ENCODE results near the gene SLC13A3. TPM values are rescaled to one million over a fixed set of nuclear protein-coding genes. Genes with fewer than 3 reads are reported as not detected.

The SLC13A3 gene
- total RNA-seq, 3 donors from 2014 or later: 1.3 to 2.9 (median 1.6) TPM

DNA sequence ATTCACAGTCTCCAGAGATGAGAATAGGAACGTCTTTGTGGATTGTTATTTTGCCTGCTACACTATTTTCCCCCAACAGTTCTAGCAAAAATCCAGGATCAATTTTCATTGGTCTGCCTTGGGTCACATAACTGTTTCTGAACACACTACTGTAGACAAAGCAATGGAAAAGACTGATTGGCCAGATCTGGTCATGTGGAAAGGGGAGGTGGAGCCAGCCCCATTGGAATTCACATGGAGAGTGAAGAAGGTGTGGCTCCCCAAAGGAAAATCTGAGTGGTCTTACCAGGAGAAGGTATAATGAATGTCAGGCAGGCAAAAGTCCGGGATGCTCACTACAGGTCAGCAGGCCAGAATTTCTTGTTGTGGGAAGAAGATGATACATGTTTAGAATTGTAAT, 47.5 kb upstream of the SLC13A3 start:
- Histone ChIP-seq H3K36me3 (no peaks in the 10 kb centered on the region), H3K4me1 (no peaks in the 10 kb centered on the region), H3K27me3 (no peaks in the 10 kb centered on the region), H3K27ac (no peak overlapping the region), H3K4me3 (no peak overlapping the region), H3K9me3 (no peaks in the 10 kb centered on the region)
- DNase-seq (ENCODE audit: low spot score in 2 of 2): no peak
- TF ChIP-seq POLR2AphosphoS5 (IDR thresholded peaks at IDR 0.05) (no peak), POLR2A (IDR thresholded peaks at IDR 0.05) (no peak)
- TF ChIP-seq, protein P1, sequence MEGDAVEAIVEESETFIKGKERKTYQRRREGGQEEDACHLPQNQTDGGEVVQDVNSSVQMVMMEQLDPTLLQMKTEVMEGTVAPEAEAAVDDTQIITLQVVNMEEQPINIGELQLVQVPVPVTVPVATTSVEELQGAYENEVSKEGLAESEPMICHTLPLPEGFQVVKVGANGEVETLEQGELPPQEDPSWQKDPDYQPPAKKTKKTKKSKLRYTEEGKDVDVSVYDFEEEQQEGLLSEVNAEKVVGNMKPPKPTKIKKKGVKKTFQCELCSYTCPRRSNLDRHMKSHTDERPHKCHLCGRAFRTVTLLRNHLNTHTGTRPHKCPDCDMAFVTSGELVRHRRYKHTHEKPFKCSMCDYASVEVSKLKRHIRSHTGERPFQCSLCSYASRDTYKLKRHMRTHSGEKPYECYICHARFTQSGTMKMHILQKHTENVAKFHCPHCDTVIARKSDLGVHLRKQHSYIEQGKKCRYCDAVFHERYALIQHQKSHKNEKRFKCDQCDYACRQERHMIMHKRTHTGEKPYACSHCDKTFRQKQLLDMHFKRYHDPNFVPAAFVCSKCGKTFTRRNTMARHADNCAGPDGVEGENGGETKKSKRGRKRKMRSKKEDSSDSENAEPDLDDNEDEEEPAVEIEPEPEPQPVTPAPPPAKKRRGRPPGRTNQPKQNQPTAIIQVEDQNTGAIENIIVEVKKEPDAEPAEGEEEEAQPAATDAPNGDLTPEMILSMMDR (IDR thresholded peaks at IDR 0.05): no peak
- intact Hi-C loops (cut with DNase I; ENCODE audit: low total_unique reads): no loop called here

DNA sequence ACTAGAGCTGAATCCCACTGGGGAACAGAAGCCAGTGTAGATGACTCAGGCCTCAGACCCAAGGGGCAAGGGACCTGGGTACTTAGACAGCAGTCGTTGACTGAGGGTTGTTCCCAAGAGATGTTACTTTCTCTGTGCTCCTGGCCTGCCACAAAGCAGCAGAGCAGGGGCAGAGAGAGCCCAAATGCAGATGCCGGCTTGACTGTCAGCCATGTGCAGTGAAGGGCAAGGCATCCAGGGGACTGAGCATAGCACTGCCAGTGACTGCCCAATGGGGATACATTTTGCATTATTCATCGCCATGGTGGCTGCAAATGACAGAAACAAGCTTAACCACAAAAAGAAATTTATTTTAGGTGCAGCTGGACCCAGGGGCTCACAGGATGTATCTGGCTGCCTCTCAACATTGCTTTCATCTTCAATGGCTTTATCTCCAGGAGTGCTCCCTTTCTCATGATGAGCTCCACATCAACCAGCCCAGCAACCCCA, 45.6 kb upstream of the SLC13A3 start:
- intact Hi-C loops (cut with DNase I; ENCODE audit: low total_unique reads): no loop called here
- Histone ChIP-seq H3K36me3 (no peaks in the 10 kb centered on the region), H3K4me3 (no peak overlapping the region), H3K27me3 (no peaks in the 10 kb centered on the region), H3K4me1 (no peaks in the 10 kb centered on the region), H3K9me3 (no peaks in the 10 kb centered on the region), H3K27ac (no peak overlapping the region)
- no peak for TF ChIP-seq POLR2AphosphoS5 (IDR thresholded peaks at IDR 0.05)
- TF ChIP-seq, protein P1 (IDR thresholded peaks at IDR 0.05): no peak
- no peak for TF ChIP-seq POLR2A (IDR thresholded peaks at IDR 0.05)
- DNase-seq (ENCODE audit: low spot score in 2 of 2): no peak

DNA sequence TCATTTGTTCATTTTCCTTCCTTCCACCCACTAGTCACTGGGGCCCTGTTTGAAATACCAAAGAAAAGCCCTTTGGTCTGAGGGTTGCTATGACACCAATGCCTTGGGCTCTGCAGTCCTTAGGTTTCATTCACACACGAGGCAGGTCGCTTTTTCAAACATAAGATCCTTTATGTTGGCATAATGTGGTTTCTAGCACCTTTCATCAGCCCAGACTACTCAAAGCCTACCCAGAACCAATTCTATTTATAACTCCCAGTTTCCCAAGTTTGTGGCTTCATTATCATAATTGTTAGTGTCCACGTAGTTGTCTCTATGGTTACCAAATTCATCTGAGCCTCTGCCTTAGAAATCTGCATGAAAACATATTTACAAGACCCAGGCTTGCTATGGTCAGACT, 44.6 kb upstream of the SLC13A3 start:
- intact Hi-C loops (cut with DNase I; ENCODE audit: low total_unique reads): no loop called here
- Histone ChIP-seq H3K4me3 (no peak overlapping the region), H3K36me3 (no peaks in the 10 kb centered on the region), H3K4me1 (no peaks in the 10 kb centered on the region), H3K9me3 (no peaks in the 10 kb centered on the region), H3K27me3 (no peaks in the 10 kb centered on the region), H3K27ac (peak overlapping the region; percentile 57 to 62)
- TF ChIP-seq POLR2AphosphoS5 (IDR thresholded peaks at IDR 0.05) (no peak), POLR2A (IDR thresholded peaks at IDR 0.05) (no peak)
- TF ChIP-seq, protein P1 (IDR thresholded peaks at IDR 0.05): no peak
- DNase-seq (ENCODE audit: low spot score in 2 of 2): no peak

DNA sequence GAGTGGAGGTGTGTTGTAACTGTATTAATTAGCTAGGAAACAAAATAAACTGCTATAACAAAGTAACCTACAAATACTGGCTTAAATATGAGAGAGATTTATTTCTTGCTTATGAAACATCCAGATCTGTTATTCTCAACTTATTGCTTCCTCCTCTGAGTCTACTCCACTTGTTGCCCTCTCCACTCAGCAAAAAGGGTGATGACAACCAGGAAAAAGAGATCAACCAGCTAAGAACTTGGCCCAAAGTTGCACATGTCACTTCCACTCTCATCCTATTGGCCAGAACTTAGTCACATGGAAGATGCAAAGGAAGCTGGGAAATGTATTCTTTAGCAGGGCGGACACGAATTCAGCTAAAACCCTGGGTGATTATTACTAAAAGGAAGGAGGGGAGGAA, 43.2 kb upstream of the SLC13A3 start:
- Histone ChIP-seq H3K36me3 (no peaks in the 10 kb centered on the region), H3K4me3 (no peak overlapping the region), H3K27ac (no peak overlapping the region), H3K4me1 (no peaks in the 10 kb centered on the region), H3K9me3 (no peaks in the 10 kb centered on the region), H3K27me3 (no peaks in the 10 kb centered on the region)
- intact Hi-C loops (cut with DNase I; ENCODE audit: low total_unique reads): no loop called here
- no peak for DNase-seq (ENCODE audit: low spot score in 2 of 2)
- TF ChIP-seq, protein P1 (IDR thresholded peaks at IDR 0.05): no peak
- TF ChIP-seq POLR2AphosphoS5 (IDR thresholded peaks at IDR 0.05): no peak
- TF ChIP-seq POLR2A (IDR thresholded peaks at IDR 0.05): no peak

DNA sequence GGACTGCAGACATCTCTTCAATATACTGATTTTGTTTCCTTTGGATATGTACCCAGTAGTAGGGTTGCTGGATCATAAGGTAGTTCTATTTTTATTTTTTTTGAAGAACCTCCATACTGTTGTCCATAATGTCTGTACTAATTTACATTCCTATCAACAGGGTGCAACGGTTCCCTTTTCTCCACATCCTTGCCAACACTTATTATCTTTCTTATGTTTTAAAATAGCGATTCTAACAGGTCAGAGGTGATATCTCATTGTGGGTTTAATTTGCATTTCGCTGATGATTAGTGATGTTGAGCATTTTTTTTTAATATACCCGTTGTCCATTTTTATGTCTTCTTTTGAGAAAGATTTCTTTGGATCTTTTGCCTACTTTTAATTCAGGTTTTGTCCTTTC, 39.9 kb upstream of the SLC13A3 start:
- H3K4me1 ChIP-seq: no peaks in the 10 kb centered on the region
- DNase-seq (ENCODE audit: low spot score in 2 of 2): no peak
- H3K27me3 ChIP-seq: no peaks in the 10 kb centered on the region
- no peak overlapping the region for H3K4me3 ChIP-seq
- intact Hi-C loops (cut with DNase I; ENCODE audit: low total_unique reads): no loop called here
- no peaks in the 10 kb centered on the region for H3K36me3 ChIP-seq
- H3K27ac ChIP-seq: no peak overlapping the region
- TF ChIP-seq POLR2AphosphoS5 (IDR thresholded peaks at IDR 0.05): no peak
- TF ChIP-seq, protein P1 (IDR thresholded peaks at IDR 0.05): no peak
- no peak for TF ChIP-seq POLR2A (IDR thresholded peaks at IDR 0.05)
- no peaks in the 10 kb centered on the region for H3K9me3 ChIP-seq
